AG09309 (cell line): Measurements from ENCODE around the gene CHDH.

Source experiments
- DNase-seq: peaks from one replicate; pipeline ENCODE4 v3.0.0-alpha.2; 2010; ENCODE audit warnings: low read depth
- H3K4me3 ChIP-seq: 2 replicates; pipeline ENCODE4 v1.5.1; 2011; ENCODE audit warnings: mild to moderate bottlenecking, low read depth, low read length, moderate library complexity; ENCODE audit not compliant: control insufficient read depth
- CTCF ChIP-seq: IDR thresholded peaks from 2 replicates; pipeline ENCODE4 v1.5.1; 2011; ENCODE audit warnings: mild to moderate bottlenecking, low read depth, low read length, inconsistent platforms; ENCODE audit not compliant: insufficient read depth, control insufficient read depth; ENCODE audit errors: missing control alignments

Gene CHDH

GRCh38 chr3:53865732-53866499 is 19.7 kb upstream of the CHDH start:
- DNase-seq: no peak
- no peak overlapping the region for H3K4me3 ChIP-seq
- TF ChIP-seq CTCF: no peak

- DNase-seq: no peak
- TF ChIP-seq CTCF: no peak
- no peak overlapping the region for H3K4me3 ChIP-seq
Measured at GRCh38 chr3:53863145-53863544, 16.9 kb upstream of the CHDH start.

GRCh38 chr3:53862241-53862640 is 16.0 kb upstream of the CHDH start:
- DNase-seq: no peak
- H3K4me3 ChIP-seq: no peak overlapping the region
- no peak for TF ChIP-seq CTCF

GRCh38 chr3:53860196-53860595 is 14.0 kb upstream of the CHDH start:
- no peak overlapping the region for H3K4me3 ChIP-seq
- TF ChIP-seq CTCF: no peak
- no peak for DNase-seq

- H3K4me3 ChIP-seq: no peak overlapping the region
- no peak for DNase-seq
- TF ChIP-seq CTCF: no peak
Measured at GRCh38 chr3:53859178-53859577, 13.0 kb upstream of the CHDH start.

- DNase-seq: no peak
- H3K4me3 ChIP-seq: no peak overlapping the region
- no peak for TF ChIP-seq CTCF
Measured at GRCh38 chr3:53858096-53858741, 12.0 kb upstream of the CHDH start.

GRCh38 chr3:53856964-53857363 is 10.7 kb upstream of the CHDH start:
- no peak for TF ChIP-seq CTCF
- no peak for DNase-seq
- no peak overlapping the region for H3K4me3 ChIP-seq
